Esophagus mucosa (tissue), 1 donor: Measurements from ENCODE around the gene RHBG. TPM values are rescaled to one million over a fixed set of nuclear protein-coding genes. Genes with fewer than 3 reads are reported as not detected.

ENCODE experiments used
- ATAC-seq: fragments of 200-7000 bp; cut with Tn5 transposase; one replicate; pipeline ENCODE4 v1.9.1; 2020
- total RNA-seq: library from RNA; stranded (reverse); gene quantifications from one replicate; pipeline ENCODE4 v1.2.4, GENCODE V29; 2023
- donor health status: DM: yes; HTN: yes; CAD: no.

Gene RHBG
- total RNA-seq, 1 donor from 2014 or later = 1.7 TPM

- ATAC-seq = no peak
These were observed 40.4 kb downstream of the RHBG start for GRCh38 chr1:156409439-156409838.

GRCh38 chr1:156410238-156410637 is 41.2 kb downstream of the RHBG start:
- no peak for ATAC-seq

- no peak for ATAC-seq
These were observed 41.7 kb downstream of the RHBG start for GRCh38 chr1:156410740-156411139.

- no peak for ATAC-seq
These were observed 43.8 kb downstream of the RHBG start for GRCh38 chr1:156412653-156413321.

GRCh38 chr1:156413391-156414246 is 44.6 kb downstream of the RHBG start:
- no peak for ATAC-seq

- no peak for ATAC-seq
These were observed 45.6 kb downstream of the RHBG start for GRCh38 chr1:156414461-156415064.

- ATAC-seq = no peak
These were observed 48.0 kb downstream of the RHBG start for GRCh38 chr1:156416993-156417392.

- ATAC-seq = no peak
These were observed 48.5 kb downstream of the RHBG start for GRCh38 chr1:156417401-156418020.

- ATAC-seq = no peak
These were observed 49.5 kb downstream of the RHBG start for GRCh38 chr1:156418416-156419070.

- ATAC-seq = no peak
These were observed 50.8 kb downstream of the RHBG start for GRCh38 chr1:156419854-156420204.

- ATAC-seq = no peak
These were observed 51.4 kb downstream of the RHBG start for GRCh38 chr1:156420205-156421061.

GRCh38 chr1:156421062-156421938 is 52.3 kb downstream of the RHBG start:
- peak; percentile 96 for ATAC-seq

- ATAC-seq = no peak
These were observed 53.1 kb downstream of the RHBG start for GRCh38 chr1:156421939-156422601.

- ATAC-seq = peak; percentile 77
These were observed 53.6 kb downstream of the RHBG start for GRCh38 chr1:156422602-156423091.

GRCh38 chr1:156423422-156424352 is 54.7 kb downstream of the RHBG start:
- ATAC-seq = no peak

- no peak for ATAC-seq
These were observed 55.9 kb downstream of the RHBG start for GRCh38 chr1:156424806-156425432.

- ATAC-seq = no peak
These were observed 56.9 kb downstream of the RHBG start for GRCh38 chr1:156425943-156426342.

GRCh38 chr1:156427957-156428356 is 58.9 kb downstream of the RHBG start:
- ATAC-seq = no peak
